SU-DHL-6 (cell line): ENCODE results near the gene GPR160.
"Not testable (repeated sequence)": the region's sequence is repeated elsewhere in the genome, so short reads cannot be mapped to it uniquely, and the experiment has no call there.

ENCODE experiments used
- CTCF ChIP-seq: fragments of 200-600 bp; sonication (generic); IDR thresholded peaks from one replicate; pipeline ENCODE4 v1.5.1; 2017; ENCODE audit warnings: antibody characterized with exemption, mild to moderate bottlenecking, low read length, moderate library complexity; ENCODE audit not compliant: insufficient read depth, poor library complexity, severe bottlenecking
- EZH2phosphoT487 ChIP-seq: fragments of 200-600 bp; sonication (generic), shearing (Covaris generic); conservative IDR thresholded peaks from 2 replicates; pipeline ENCODE4 v1.6.1; 2018; ENCODE audit warnings: mild to moderate bottlenecking, antibody characterized with exemption, low read length, moderate library complexity, mixed read lengths

- not testable (repeated sequence) for TF ChIP-seq CTCF, EZH2phosphoT487
Measured at GRCh38 chr3:170114165-170114564, 76.4 kb downstream of the GPR160 start.
